Prostate gland (tissue), 2 donors: ENCODE measurements around the gene TMEM59L. TPM values are rescaled to one million over a fixed set of nuclear protein-coding genes. Genes with fewer than 3 reads are reported as not detected.

Source experiments
- DNase-seq: peaks from one replicate; pipeline ENCODE4 v3.0.0-alpha.2; 2019; ENCODE audit warnings: low spot score
- H3K27ac ChIP-seq, 2 donors: fragments of 200-600 bp; sonication (generic); 2 replicates each; pipeline ENCODE4 v1.5.1; 2017 to 2019
- H3K27me3 ChIP-seq: fragments of 200-600 bp; sonication (generic); replicated peaks from 2 replicates; pipeline ENCODE4 v1.5.1; 2019; ENCODE audit not compliant: insufficient read depth
- H3K36me3 ChIP-seq, 2 donors: fragments of 200-600 bp; sonication (generic); 1 replicate in 1 of 2; 2 replicates in 1 of 2; pipeline versions ENCODE4 v1.5.1 to v1.8.1; 2017 to 2019
- H3K4me1 ChIP-seq: fragments of 200-600 bp; sonication (generic); replicated peaks from 2 replicates; pipeline ENCODE4 v1.5.1; 2019
- H3K4me3 ChIP-seq, 2 donors: fragments of 200-600 bp; sonication (generic); 2 replicates each; pipeline ENCODE4 v1.5.1; 2017 to 2019
- H3K9me3 ChIP-seq: fragments of 200-600 bp; sonication (generic); 2 replicates; pipeline ENCODE4 v1.5.1; 2017
- POLR2A ChIP-seq: fragments of 450-650 bp; IDR thresholded peaks from one replicate; pipeline ENCODE4 v1.6.1; 2016; ENCODE audit warnings: antibody characterized with exemption, mild to moderate bottlenecking
- POLR2AphosphoS5 ChIP-seq: sonication (generic); formaldehyde crosslinking; IDR thresholded peaks from one replicate; pipeline ENCODE4 v1.6.1; 2017; ENCODE audit warnings: antibody characterized with exemption
- WGBS: methylation state at CpG from one replicate; pipeline ENCODE4 v1.1.5; 2018; 5-methylcytosine and 5-hydroxymethylcytosine counted together
- intact Hi-C: fragments of 100-400 bp; cut with DNase I; formaldehyde crosslinking; loops from one replicate; pipeline ENCODE4 v1.14.2; 2022
- total RNA-seq, 2 donors: library from RNA; depleted of rRNA; stranded (reverse); fragments of >200 nt; gene quantifications; one replicate each; pipeline ENCODE4 v1.1.0, GENCODE V29; 2016
- TF ChIP-seq, protein P1 (sequence below), 4 experiments: fragments of 200-600 bp in 2 of 4; fragments of 450-650 bp in 2 of 4; sonication (generic) in 2 of 4; IDR thresholded peaks; 1 replicate in 3 of 4; 2 replicates in 1 of 4; pipeline ENCODE4 v1.5.1; 2016 to 2019; ENCODE audit warnings: antibody characterized with exemption in 4 of 4, mild to moderate bottlenecking in 2 of 4, moderate library complexity in 2 of 4

The TMEM59L gene
- total RNA-seq, 2 donors from 2014 or later = 0.27 to 3.6 TPM

DNA sequence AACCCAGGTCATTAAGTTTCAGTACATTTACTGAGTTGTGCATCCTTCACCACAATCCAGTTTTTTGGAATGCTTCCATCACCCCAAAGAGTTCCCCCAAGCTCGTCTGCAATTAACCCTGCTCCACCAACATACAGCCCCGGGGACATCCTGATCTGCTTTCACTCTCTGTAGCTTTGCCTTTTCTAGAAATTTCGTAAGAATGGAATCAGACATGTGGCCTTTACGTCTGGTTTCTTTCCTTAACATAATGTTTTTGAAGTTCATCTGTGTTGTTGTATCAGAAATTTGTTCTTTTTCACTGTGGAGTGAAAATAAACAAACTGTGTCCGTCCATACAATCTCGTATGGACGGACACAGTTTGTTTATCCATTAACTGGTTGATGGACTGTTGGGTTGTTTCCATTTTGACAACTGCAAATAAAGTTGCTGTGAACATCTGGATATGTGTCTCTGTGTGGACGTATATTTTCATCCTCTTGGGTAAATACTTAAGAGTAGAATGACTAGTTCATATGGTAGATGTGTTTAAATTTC is 27.1 kb downstream of the TMEM59L start:
- Histone ChIP-seq H3K27ac (no peak overlapping the region), H3K4me1 (peaks cover 3% of the 10 kb centered on the region), H3K27me3 (no peaks in the 10 kb centered on the region), H3K4me3 (no peak overlapping the region), H3K36me3 (no peaks in the 10 kb centered on the region), H3K9me3 (no peaks in the 10 kb centered on the region)
- intact Hi-C loops = no loop called here
- TF ChIP-seq, protein P1, sequence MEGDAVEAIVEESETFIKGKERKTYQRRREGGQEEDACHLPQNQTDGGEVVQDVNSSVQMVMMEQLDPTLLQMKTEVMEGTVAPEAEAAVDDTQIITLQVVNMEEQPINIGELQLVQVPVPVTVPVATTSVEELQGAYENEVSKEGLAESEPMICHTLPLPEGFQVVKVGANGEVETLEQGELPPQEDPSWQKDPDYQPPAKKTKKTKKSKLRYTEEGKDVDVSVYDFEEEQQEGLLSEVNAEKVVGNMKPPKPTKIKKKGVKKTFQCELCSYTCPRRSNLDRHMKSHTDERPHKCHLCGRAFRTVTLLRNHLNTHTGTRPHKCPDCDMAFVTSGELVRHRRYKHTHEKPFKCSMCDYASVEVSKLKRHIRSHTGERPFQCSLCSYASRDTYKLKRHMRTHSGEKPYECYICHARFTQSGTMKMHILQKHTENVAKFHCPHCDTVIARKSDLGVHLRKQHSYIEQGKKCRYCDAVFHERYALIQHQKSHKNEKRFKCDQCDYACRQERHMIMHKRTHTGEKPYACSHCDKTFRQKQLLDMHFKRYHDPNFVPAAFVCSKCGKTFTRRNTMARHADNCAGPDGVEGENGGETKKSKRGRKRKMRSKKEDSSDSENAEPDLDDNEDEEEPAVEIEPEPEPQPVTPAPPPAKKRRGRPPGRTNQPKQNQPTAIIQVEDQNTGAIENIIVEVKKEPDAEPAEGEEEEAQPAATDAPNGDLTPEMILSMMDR (IDR thresholded peaks at IDR 0.05) = no peak
- TF ChIP-seq POLR2AphosphoS5 (no peak), POLR2A (no peak)
- DNase-seq = no peak
- WGBS = 63% methylated on average over 8 of the region's 8 CpGs

DNA sequence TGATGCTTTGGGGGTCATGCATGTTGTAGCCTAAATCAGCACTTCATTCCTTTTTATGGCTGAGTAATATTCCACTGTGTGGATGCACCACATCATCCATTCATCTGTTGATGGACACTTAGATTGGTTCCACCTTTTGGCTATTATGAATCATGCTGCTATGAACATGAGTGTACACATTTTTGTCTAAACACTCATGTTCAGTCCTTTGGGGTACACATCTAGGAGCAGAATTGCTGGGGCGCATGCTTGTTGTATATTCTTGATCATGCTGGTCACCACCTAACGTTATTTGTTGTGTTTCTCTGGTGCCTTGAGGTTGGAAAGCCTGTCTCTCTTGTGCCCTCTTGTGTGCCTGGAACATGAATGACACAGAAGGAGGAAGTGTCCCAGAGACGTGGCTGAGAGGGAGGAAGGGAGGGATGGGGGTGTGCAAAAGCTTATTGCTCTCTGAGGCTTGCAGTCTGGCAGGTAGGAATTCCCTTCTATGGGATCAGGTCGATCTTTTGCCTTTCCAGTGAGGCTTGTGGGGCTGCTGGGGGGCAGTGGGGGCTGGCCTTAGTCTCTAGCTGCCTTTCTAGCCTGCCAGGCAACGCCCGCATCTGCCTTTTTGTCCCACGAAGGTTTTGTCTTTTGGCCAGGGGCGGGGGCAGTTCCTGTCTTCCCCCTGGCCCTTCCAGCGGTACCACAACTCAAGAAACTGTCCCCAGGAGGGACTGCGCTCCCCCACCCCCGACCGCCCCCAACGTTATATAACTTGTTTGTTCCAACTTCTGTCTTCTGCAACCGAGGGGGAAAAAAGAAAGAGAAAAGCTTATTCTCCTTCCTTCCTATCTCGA is 31.7 kb downstream of the TMEM59L start:
- Histone ChIP-seq H3K27ac (no peak overlapping the region), H3K27me3 (no peaks in the 10 kb centered on the region), H3K4me3 (no peak overlapping the region), H3K36me3 (no peaks in the 10 kb centered on the region), H3K4me1 (peaks cover 3% of the 10 kb centered on the region), H3K9me3 (no peaks in the 10 kb centered on the region)
- intact Hi-C loops = no loop called here
- TF ChIP-seq, protein P1 (IDR thresholded peaks at IDR 0.05) = no peak
- TF ChIP-seq POLR2AphosphoS5 (no peak), POLR2A (no peak)
- WGBS = 55% methylated on average over 15 of the region's 15 CpGs
- no peak for DNase-seq

DNA sequence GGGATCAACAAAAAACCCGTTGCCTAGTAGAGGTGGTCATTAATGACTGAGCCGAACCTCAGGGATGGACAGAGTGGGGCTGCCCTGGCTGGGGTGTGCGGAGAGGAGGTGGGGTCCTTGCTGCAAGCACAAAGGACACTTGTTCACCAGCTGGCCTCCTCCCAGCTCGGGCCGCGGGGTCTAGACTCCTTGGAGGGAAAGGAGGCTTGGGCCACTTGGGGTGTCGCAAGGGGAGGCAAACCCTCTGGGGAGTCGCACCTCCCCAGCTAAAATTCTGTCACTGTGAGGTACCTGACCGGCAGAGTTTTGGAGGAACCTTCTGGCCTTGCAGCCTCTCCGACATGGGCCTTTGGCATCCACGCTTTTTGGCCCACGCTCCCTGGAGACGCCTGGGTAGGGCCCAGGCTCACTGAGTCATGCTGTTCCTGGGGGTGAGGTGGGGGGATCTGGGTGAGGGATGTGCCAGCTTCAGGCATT is 32.4 kb downstream of the TMEM59L start:
- WGBS = 76% methylated on average over 13 of the region's 13 CpGs
- Histone ChIP-seq H3K4me3 (no peak overlapping the region), H3K4me1 (peaks cover 4% of the 10 kb centered on the region), H3K9me3 (no peaks in the 10 kb centered on the region), H3K27ac (no peak overlapping the region), H3K27me3 (no peaks in the 10 kb centered on the region), H3K36me3 (no peaks in the 10 kb centered on the region)
- no peak for DNase-seq
- intact Hi-C loops = no loop called here
- TF ChIP-seq, protein P1 (IDR thresholded peaks at IDR 0.05) = no peak
- TF ChIP-seq POLR2AphosphoS5 (no peak), POLR2A (no peak)

- no peak for TF ChIP-seq POLR2AphosphoS5
- TF ChIP-seq POLR2A = no peak
- TF ChIP-seq, protein P1 (IDR thresholded peaks at IDR 0.05) = no peak
- DNase-seq = no peak
- H3K27me3 ChIP-seq = no peaks in the 10 kb centered on the region
- intact Hi-C loops = no loop called here
- H3K27ac ChIP-seq = no peak overlapping the region
- H3K36me3 ChIP-seq = no peaks in the 10 kb centered on the region
- 88% methylated on average over 33 of the region's 34 CpGs for WGBS
- peaks cover 4% of the 10 kb centered on the region for H3K4me1 ChIP-seq
- H3K9me3 ChIP-seq = no peaks in the 10 kb centered on the region
- no peak overlapping the region for H3K4me3 ChIP-seq
Measured at GRCh38 chr19:18646535-18647370, 34.1 kb downstream of the TMEM59L start.
